Measurements from ENCODE around the gene HACL1.

HACL1 gene

GRCh38 chr3:15527031-15527459, 74.3 kb downstream of the HACL1 start:
- no peak for DNase-seq (ENCODE audit: low read depth in 3 of 3)

GRCh38 chr3:15525790-15526189, 75.6 kb downstream of the HACL1 start:
- DNase-seq (ENCODE audit: low read depth in 3 of 3), result no peak

- DNase-seq (ENCODE audit: low read depth in 3 of 3), result no peak
These were observed 77.5 kb downstream of the HACL1 start for GRCh38 chr3:15523660-15524417.

- no peak for DNase-seq (ENCODE audit: low read depth in 3 of 3)
These were observed 79.4 kb downstream of the HACL1 start for GRCh38 chr3:15522016-15522415.

GRCh38 chr3:15521573-15521965, 79.8 kb downstream of the HACL1 start, which contains the start of gene COLQ:
Gene COLQ (minus strand): TSS chr3:15521706. CDS start chr3:15521625, 81 bp downstream.
- no peak for DNase-seq (ENCODE audit: low read depth in 3 of 3)

GRCh38 chr3:15520804-15521572, 80.4 kb downstream of the HACL1 start:
- no peak for DNase-seq (ENCODE audit: low read depth in 3 of 3)

- DNase-seq (ENCODE audit: low read depth in 3 of 3), result no peak
These were observed 81.2 kb downstream of the HACL1 start for GRCh38 chr3:15520185-15520584.

GRCh38 chr3:15519096-15519495, 82.3 kb downstream of the HACL1 start:
- DNase-seq (ENCODE audit: low read depth in 3 of 3), result no peak

GRCh38 chr3:15514663-15515340, 86.6 kb downstream of the HACL1 start:
- DNase-seq (ENCODE audit: low read depth in 3 of 3), result no peak

- DNase-seq (ENCODE audit: low read depth in 3 of 3), result no peak
These were observed 87.3 kb downstream of the HACL1 start for GRCh38 chr3:15513810-15514662.

GRCh38 chr3:15513116-15513515, 88.3 kb downstream of the HACL1 start:
- no peak for DNase-seq (ENCODE audit: low read depth in 3 of 3)

GRCh38 chr3:15512166-15512565, 89.2 kb downstream of the HACL1 start:
- no peak for DNase-seq (ENCODE audit: low read depth in 3 of 3)

- DNase-seq (ENCODE audit: low read depth in 3 of 3), result no peak
These were observed 90.2 kb downstream of the HACL1 start for GRCh38 chr3:15511156-15511555.

Measured in stimulated activated CD4-positive, alpha-beta T cell treated with anti-CD3 and anti-CD28 coated beads, TNF-alpha, amount 100 ng/mL, for 48 hours (primary cell).